GM06990 (cell line): ENCODE measurements around the gene MSS51.

Experiments used
- DNase-seq: peaks from one replicate; pipeline ENCODE4 v3.0.0-alpha.2; 2011; ENCODE audit not compliant: insufficient read length; ENCODE audit errors: extremely low read depth
- H3K27me3 ChIP-seq: replicated peaks from 2 replicates; pipeline ENCODE4 v1.6.0; 2011; ENCODE audit warnings: low read length; ENCODE audit not compliant: control insufficient read depth, insufficient read depth
- H3K36me3 ChIP-seq: 2 replicates; pipeline ENCODE4 v1.5.1; 2011; ENCODE audit warnings: low read length; ENCODE audit not compliant: control insufficient read depth, insufficient read depth
- H3K4me3 ChIP-seq: replicated peaks from 2 replicates; pipeline ENCODE4 v1.5.1; 2011; ENCODE audit warnings: low read depth, mild to moderate bottlenecking, control low read depth, low read length
- CTCF ChIP-seq: IDR thresholded peaks from 2 replicates; pipeline ENCODE4 v1.5.1; 2011; ENCODE audit warnings: low read length, control low read depth, mild to moderate bottlenecking, inconsistent platforms; ENCODE audit not compliant: insufficient read depth, poor library complexity, severe bottlenecking

Gene MSS51

GRCh38 chr10:73376679-73377078, 56.7 kb downstream of the MSS51 start:
- Histone ChIP-seq H3K4me3 (no peak overlapping the region), H3K27me3 (no peaks in the 10 kb centered on the region), H3K36me3 (peaks cover 6% of the 10 kb centered on the region)
- TF ChIP-seq CTCF = no peak
- no peak for DNase-seq
